Mononuclear cell (primary cell): ENCODE measurements around the gene ANKS4B. TPM values are rescaled to one million over a fixed set of nuclear protein-coding genes. Genes with fewer than 3 reads are reported as not detected.
"Not testable (repeated sequence)": the region's sequence is repeated elsewhere in the genome, so short reads cannot be mapped to it uniquely, and the experiment has no call there.

ENCODE experiments used
- H3K27me3 ChIP-seq: 2 replicates; pipeline ENCODE4 v1.6.0; 2011; ENCODE audit warnings: low read length, control low read depth; ENCODE audit not compliant: insufficient read depth
- H3K4me1 ChIP-seq: 2 replicates; pipeline ENCODE4 v1.5.1; 2011; ENCODE audit warnings: mild to moderate bottlenecking, low read length, control low read depth; ENCODE audit not compliant: insufficient read depth
- H3K4me3 ChIP-seq: 2 replicates; pipeline ENCODE4 v1.5.1; 2011; ENCODE audit warnings: mild to moderate bottlenecking, low read length, moderate library complexity
- H3K9me3 ChIP-seq: 2 replicates; pipeline ENCODE4 v1.5.1; 2011; ENCODE audit warnings: low read depth, mild to moderate bottlenecking, control low read depth, low read length
- total RNA-seq: library from RNA; depleted of rRNA; stranded (reverse); fragments of >200 nt; gene quantifications from one replicate; pipeline ENCODE4 v1.2.3, GENCODE V29; 2012

Gene ANKS4B
- total RNA-seq, 1 donor = not detected

- no peaks in the 10 kb centered on the region for H3K9me3 ChIP-seq
- H3K4me3 ChIP-seq = no peak overlapping the region
- no peaks in the 10 kb centered on the region for H3K27me3 ChIP-seq
- H3K4me1 ChIP-seq = peaks cover 5% of the 10 kb centered on the region
Observed at GRCh38 chr16:21263640-21264570, 30.4 kb downstream of the ANKS4B start.

GRCh38 chr16:21264571-21265036 is 31.1 kb downstream of the ANKS4B start:
- Histone ChIP-seq H3K4me3 (no peak overlapping the region), H3K27me3 (no peaks in the 10 kb centered on the region), H3K9me3 (no peaks in the 10 kb centered on the region), H3K4me1 (peaks cover 5% of the 10 kb centered on the region)

GRCh38 chr16:21265104-21265837 is 31.8 kb downstream of the ANKS4B start:
- H3K9me3 ChIP-seq = no peaks in the 10 kb centered on the region
- H3K4me3 ChIP-seq = no peak overlapping the region
- no peaks in the 10 kb centered on the region for H3K27me3 ChIP-seq
- peaks cover 5% of the 10 kb centered on the region for H3K4me1 ChIP-seq

GRCh38 chr16:21267298-21267697 is 33.8 kb downstream of the ANKS4B start:
- H3K9me3 ChIP-seq = no peaks in the 10 kb centered on the region
- no peaks in the 10 kb centered on the region for H3K27me3 ChIP-seq

GRCh38 chr16:21268236-21268635 is 34.7 kb downstream of the ANKS4B start:
- H3K27me3 ChIP-seq = no peaks in the 10 kb centered on the region
- H3K9me3 ChIP-seq = no peaks in the 10 kb centered on the region
- H3K4me3 ChIP-seq = no peak overlapping the region
- H3K4me1 ChIP-seq = peaks cover 5% of the 10 kb centered on the region

More at GRCh38 chr16:21267298-21267697, 33.8 kb downstream of the ANKS4B start:
- peaks cover 5% of the 10 kb centered on the region for H3K4me1 ChIP-seq
- H3K4me3 ChIP-seq = no peak overlapping the region

- Histone ChIP-seq H3K4me1 (peaks cover 2% of the 10 kb centered on the region), H3K4me3 (no peak overlapping the region), H3K9me3 (no peaks in the 10 kb centered on the region), H3K27me3 (peaks cover 12% of the 10 kb centered on the region)
Observed at GRCh38 chr16:21272253-21272652, 38.8 kb downstream of the ANKS4B start.

- H3K4me1 ChIP-seq, H3K9me3 ChIP-seq, H3K4me3 ChIP-seq: not testable (repeated sequence)
- H3K27me3 ChIP-seq = peaks cover 17% of the 10 kb centered on the region
Observed at GRCh38 chr16:21272763-21273162, 39.3 kb downstream of the ANKS4B start.

- Histone ChIP-seq H3K27me3 (peaks cover 31% of the 10 kb centered on the region), H3K9me3 (no peaks in the 10 kb centered on the region), H3K4me1 (peaks cover 11% of the 10 kb centered on the region), H3K4me3 (no peak overlapping the region)
Observed at GRCh38 chr16:21274172-21274726, 40.8 kb downstream of the ANKS4B start.

GRCh38 chr16:21275529-21275928 is 42.0 kb downstream of the ANKS4B start:
- peaks cover 11% of the 10 kb centered on the region for H3K4me1 ChIP-seq
- no peaks in the 10 kb centered on the region for H3K9me3 ChIP-seq
- no peak overlapping the region for H3K4me3 ChIP-seq
- peaks cover 35% of the 10 kb centered on the region for H3K27me3 ChIP-seq

- H3K4me1 ChIP-seq = peaks cover 11% of the 10 kb centered on the region
- H3K9me3 ChIP-seq = no peaks in the 10 kb centered on the region
- peaks cover 35% of the 10 kb centered on the region for H3K27me3 ChIP-seq
Observed at GRCh38 chr16:21276090-21276489, 42.6 kb downstream of the ANKS4B start.

GRCh38 chr16:21277045-21277926 is 43.8 kb downstream of the ANKS4B start:
- no peak overlapping the region for H3K4me3 ChIP-seq
- peaks cover 11% of the 10 kb centered on the region for H3K4me1 ChIP-seq
- no peaks in the 10 kb centered on the region for H3K9me3 ChIP-seq
- peaks cover 44% of the 10 kb centered on the region for H3K27me3 ChIP-seq

More at GRCh38 chr16:21276090-21276489, 42.6 kb downstream of the ANKS4B start:
- no peak overlapping the region for H3K4me3 ChIP-seq

- H3K4me1 ChIP-seq = peaks cover 11% of the 10 kb centered on the region
- H3K27me3 ChIP-seq = peaks cover 51% of the 10 kb centered on the region
- H3K9me3 ChIP-seq = no peaks in the 10 kb centered on the region
- H3K4me3 ChIP-seq = no peak within 1 kb of the TSS
Observed at GRCh38 chr16:21277927-21278706, 44.6 kb downstream of the ANKS4B start, which contains the start of gene CRYM. TSS of gene CRYM (minus strand) at chr16:21278290. CDS start at chr16:21278251, 39 bp downstream.

- H3K9me3 ChIP-seq = no peaks in the 10 kb centered on the region
- peaks cover 62% of the 10 kb centered on the region for H3K27me3 ChIP-seq
- no peak overlapping the region for H3K4me3 ChIP-seq
- H3K4me1 ChIP-seq = peaks cover 11% of the 10 kb centered on the region
Observed at GRCh38 chr16:21279501-21279900, 46.0 kb downstream of the ANKS4B start.
